Measurements from ENCODE around the gene CGB5. TPM values are rescaled to one million over a fixed set of nuclear protein-coding genes. Genes with fewer than 3 reads are reported as not detected.

Gene CGB5
- polyA plus RNA-seq, 2 of the 4 experiments (the other 2 are of a cell fraction) = 0.23 to 0.53 TPM

- no peak overlapping the region for H3K4me2 ChIP-seq
- CTCF ChIA-PET = interaction anchor here (1.5 to 21.8 kb wide), 4 partner anchors 19 to 60 kb away, joined by 3 to 408 read pairs (median 8); partner anchors contain the start of genes GYS1 and RUVBL2
- no peak overlapping the region for H3K4me3 ChIP-seq
- POLR2A ChIA-PET = no interaction called here
- no peak for DNase-seq (ENCODE audit: low read depth in 1 of 2, low spot score in 1 of 2)
- H3K4me1 ChIP-seq = peaks cover 14% of the 10 kb centered on the region; the same call in 2 of the 3 replicates
- FAIRE-seq = no peak
- no peak overlapping the region for H3K27ac ChIP-seq
- ATAC-seq = no peak
- 88% methylated on average over 18 of the region's 18 CpGs for WGBS (ENCODE audit: missing lambda C conversion rate)
- TF ChIP-seq BCL3 (IDR thresholded peaks at IDR 0.05) (no peak), ZFP36 (IDR thresholded peaks at IDR 0.05; ENCODE audit: borderline replicate concordance, partially characterized antibody) (no peak), E2F6 (IDR thresholded peaks at IDR 0.05; ENCODE audit: borderline replicate concordance, low read depth) (no peak), CEBPB (IDR thresholded peaks at IDR 0.05) (no peak), NPAS2 (CRISPR knock-in tag; IDR thresholded peaks at IDR 0.05; ENCODE audit: borderline replicate concordance) (no peak), MYC (IDR thresholded peaks at IDR 0.05; ENCODE audit: borderline replicate concordance, low read length) (no peak), NFE2L2 (conservative IDR thresholded peaks at IDR 0.05; ENCODE audit: low read length) (no peak), POLR2AphosphoS2 (conservative IDR thresholded peaks at IDR 0.05; ENCODE audit: low read length) (no peak), HOXB5 (CRISPR knock-in tag; IDR thresholded peaks at IDR 0.05) (no peak), HOXA7 (CRISPR knock-in tag; IDR thresholded peaks at IDR 0.05) (no peak), REST (IDR thresholded peaks at IDR 0.05) (no peak), MAX (IDR thresholded peaks at IDR 0.05) (no peak), HDAC2 (IDR thresholded peaks at IDR 0.05) (no peak), HMGXB4 (CRISPR knock-in tag; IDR thresholded peaks at IDR 0.05; ENCODE audit: borderline replicate concordance) (no peak), ELK1 (IDR thresholded peaks at IDR 0.05; ENCODE audit: low read depth, low read length) (no peak), MAZ (IDR thresholded peaks at IDR 0.05; ENCODE audit: borderline replicate concordance, low read depth, low read length) (no peak), HES2 (IDR thresholded peaks at IDR 0.05) (no peak), KDM5A (IDR thresholded peaks at IDR 0.05) (no peak), SREBF2 (IDR thresholded peaks at IDR 0.05) (no peak)
- no peaks in the 10 kb centered on the region for H3K9me3 ChIP-seq
Observed at GRCh38 chr19:49014870-49015255, 28.8 kb upstream of the CGB5 start.

Data from A549 (cell line).